A549 (cell line): Measurements from ENCODE around the gene MBNL2. TPM values are rescaled to one million over a fixed set of nuclear protein-coding genes. Genes with fewer than 3 reads are reported as not detected.

Source experiments
- ATAC-seq, 2 experiments: fragments of 200-7000 bp in 1 of 2; fragments of >200 bp in 1 of 2; cut with Nextera tagmentation in 1 of 2; cut with Tn5 transposase in 1 of 2; 3 replicates each; pipeline versions ENCODE4 v1.8.0 to v1.9.1; 2018 to 2020; ENCODE audit warnings: mild to moderate bottlenecking in 1 of 2, moderate library complexity in 1 of 2
- CTCF ChIA-PET: fragments of 300-600 bp; sonication (Branson Sonifier 250); formaldehyde crosslinking; extraction: SDS; loops from one replicate; lab custom pipeline; 2021; ENCODE audit warnings: antibody characterized with exemption, inconsistent platforms; lab: Yijun Ruan, JAX
- POLR2A ChIA-PET: fragments of 350-600 bp; formaldehyde crosslinking; extraction: SDS; loops from one replicate; lab custom pipeline; 2021; ENCODE audit warnings: antibody characterized with exemption, inconsistent platforms; lab: Yijun Ruan, JAX
- DNase-seq, 2 experiments: peaks; one replicate each; pipeline versions ENCODE4 v3.0.0 to v3.0.0-alpha.2; 2011 to 2016; ENCODE audit warnings: low read depth in 1 of 2, low spot score in 1 of 2
- FAIRE-seq: peaks from 2 replicates; lab custom pipeline; 2011; peaks lifted over from hg19 to GRCh38; lab: Jason Lieb, UNC
- H3K27ac ChIP-seq, 2 experiments: fragments of >200 bp; sonication (Bioruptor Twin); formaldehyde crosslinking; 3 replicates each; pipeline ENCODE4 v1.5.1; 2016 to 2017
- H3K4me1 ChIP-seq: fragments of >200 bp; sonication (Bioruptor Twin); formaldehyde crosslinking; 3 replicates; pipeline ENCODE4 v1.6.1; 2016
- H3K4me2 ChIP-seq: fragments of >200 bp; sonication (Bioruptor Twin); formaldehyde crosslinking; 3 replicates; pipeline ENCODE4 v1.6.1; 2016
- H3K4me3 ChIP-seq: fragments of >200 bp; sonication (Bioruptor Twin); formaldehyde crosslinking; 3 replicates; pipeline ENCODE4 v1.5.1; 2016
- H3K9me3 ChIP-seq: fragments of >200 bp; sonication (Bioruptor Twin); formaldehyde crosslinking; 3 replicates; pipeline ENCODE4 v1.6.1; 2016
- CHD2 ChIP-seq: fragments of 150-350 bp; IDR thresholded peaks from 2 replicates; pipeline ENCODE4 v1.6.1; 2014; ENCODE audit warnings: low read length; ENCODE audit not compliant: partially characterized antibody
- EHMT2 ChIP-seq: fragments of 200-600 bp; sonication (generic); IDR thresholded peaks from 2 replicates; pipeline ENCODE4 v1.6.1; 2016; ENCODE audit warnings: antibody characterized with exemption, low read depth, mild to moderate bottlenecking, moderate library complexity
- ESRRA ChIP-seq: fragments of 150-350 bp; IDR thresholded peaks from 2 replicates; pipeline ENCODE4 v1.6.1; 2014; ENCODE audit warnings: mild to moderate bottlenecking, low read length, borderline replicate concordance
- HOXA7 ChIP-seq: fragments of 250-450 bp; sonication (Bioruptor Pico); IDR thresholded peaks from 2 replicates; pipeline ENCODE4 v1.5.0; 2020; ENCODE audit warnings: mild to moderate bottlenecking, moderate library complexity
- JUNB ChIP-seq: fragments of >200 bp; sonication (Bioruptor Twin); formaldehyde crosslinking; IDR thresholded peaks from 2 replicates; pipeline ENCODE4 v1.6.1; 2016
- MAZ ChIP-seq: fragments of 150-350 bp; IDR thresholded peaks from 2 replicates; pipeline ENCODE4 v1.6.1; 2014; ENCODE audit warnings: antibody characterized with exemption, low read depth, low read length, borderline replicate concordance
- RAD21 ChIP-seq, 2 experiments: fragments of >200 bp in 1 of 2; sonication (Bioruptor Twin) in 1 of 2; formaldehyde crosslinking in 1 of 2; IDR thresholded peaks in 1 of 2; conservative IDR thresholded peaks in 1 of 2; 2 replicates in 1 of 2; 3 replicates in 1 of 2; pipeline ENCODE4 v1.6.1; 2012 to 2018; ENCODE audit warnings: inconsistent platforms in 1 of 2
- RCOR1 ChIP-seq: fragments of 150-350 bp; IDR thresholded peaks from 2 replicates; pipeline ENCODE4 v1.6.1; 2014; ENCODE audit warnings: antibody characterized with exemption, low read length, low read depth
- RNF2 ChIP-seq: fragments of 200-600 bp; sonication (generic); IDR thresholded peaks from 2 replicates; pipeline ENCODE4 v1.6.1; 2016; ENCODE audit warnings: low read depth, mild to moderate bottlenecking, antibody characterized with exemption, moderate library complexity, borderline replicate concordance
- SMC3 ChIP-seq: fragments of >200 bp; sonication (Bioruptor Twin); formaldehyde crosslinking; IDR thresholded peaks from 3 replicates; pipeline ENCODE4 v1.6.1; 2018; ENCODE audit warnings: inconsistent platforms
- SREBF2 ChIP-seq: fragments of 450-650 bp; IDR thresholded peaks from 2 replicates; pipeline ENCODE4 v1.6.1; 2014; ENCODE audit warnings: mild to moderate bottlenecking, moderate library complexity
- TP53 ChIP-seq: fragments of 250-450 bp; sonication (Bioruptor Pico); IDR thresholded peaks from 2 replicates; pipeline ENCODE4 v1.5.0; 2021; ENCODE audit warnings: mild to moderate bottlenecking, moderate library complexity
- USF2 ChIP-seq: fragments of 450-650 bp; IDR thresholded peaks from 2 replicates; pipeline ENCODE4 v1.6.1; 2014; ENCODE audit warnings: antibody characterized with exemption
- ZNF302 ChIP-seq: fragments of 250-450 bp; sonication (Bioruptor Pico); IDR thresholded peaks from 2 replicates; pipeline ENCODE4 v1.9.0; 2021; ENCODE audit warnings: inconsistent platforms, mild to moderate bottlenecking, moderate library complexity
- ZSCAN20 ChIP-seq: fragments of 250-450 bp; sonication (Bioruptor Pico); IDR thresholded peaks from 2 replicates; pipeline ENCODE4 v1.8.0; 2022; ENCODE audit warnings: mild to moderate bottlenecking, moderate library complexity
- polyA plus RNA-seq, 4 experiments: library from polyadenylated mRNA; depleted of rRNA in 3 of 4; stranded (reverse); fragments of >200 nt; fragmentation: RNase III in 1 of 4; extraction: RNeasy Plus Mini Kit Qiagen cat#74134 plus additional on column Dnase treatment in 1 of 4; gene quantifications; 2 replicates in 3 of 4; 3 replicates in 1 of 4; pipeline ENCODE4 v1.2.3, GENCODE V29; 2011 to 2017
- small RNA-seq, 6 experiments: library from RNA; depleted of rRNA; stranded (forward); fragments of <200 nt; gene quantifications; one replicate each; pipeline ENCODE3, GENCODE V24; 2012
- TF ChIP-seq, protein P1 (sequence below): fragments of >200 bp; sonication (Bioruptor Twin); formaldehyde crosslinking; IDR thresholded peaks from 2 replicates; pipeline ENCODE4 v1.6.1; 2016
- TF ChIP-seq, protein P2 (sequence below): IDR thresholded peaks from 2 replicates; pipeline ENCODE4 v1.6.1; 2012
- TF ChIP-seq, protein P3 (sequence below): fragments of 250-450 bp; sonication (Bioruptor Pico); IDR thresholded peaks from 2 replicates; pipeline ENCODE4 v1.5.0; 2020; ENCODE audit warnings: low read depth, mild to moderate bottlenecking, moderate library complexity

Gene MBNL2
- polyA plus RNA-seq, 2 of the 4 experiments (the other 2 are of a cell fraction): 18.7 to 20.6 TPM

- no peak for FAIRE-seq
- ChIA-PET POLR2A (no interaction called here), CTCF (no interaction called here)
- no peak overlapping the region for H3K27ac ChIP-seq
- no peaks in the 10 kb centered on the region for H3K4me1 ChIP-seq
- H3K4me3 ChIP-seq: no peak overlapping the region
- no peak overlapping the region for H3K4me2 ChIP-seq
- no peak for DNase-seq
- no peak for TF ChIP-seq ESRRA
- no peak for TF ChIP-seq ZNF302 (CRISPR knock-in tag)
- no peak for TF ChIP-seq TP53 (CRISPR knock-in tag)
- TF ChIP-seq, protein P1, sequence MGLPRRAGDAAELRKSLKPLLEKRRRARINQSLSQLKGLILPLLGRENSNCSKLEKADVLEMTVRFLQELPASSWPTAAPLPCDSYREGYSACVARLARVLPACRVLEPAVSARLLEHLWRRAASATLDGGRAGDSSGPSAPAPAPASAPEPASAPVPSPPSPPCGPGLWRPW: no peak
- no peak for TF ChIP-seq ZSCAN20 (CRISPR knock-in tag)
- TF ChIP-seq RAD21 (conservative IDR thresholded peaks at IDR 0.05 in 1 of 2, IDR thresholded peaks at IDR 0.05 in 1 of 2): no peak
- TF ChIP-seq MAZ: no peak
- TF ChIP-seq, protein P2, sequence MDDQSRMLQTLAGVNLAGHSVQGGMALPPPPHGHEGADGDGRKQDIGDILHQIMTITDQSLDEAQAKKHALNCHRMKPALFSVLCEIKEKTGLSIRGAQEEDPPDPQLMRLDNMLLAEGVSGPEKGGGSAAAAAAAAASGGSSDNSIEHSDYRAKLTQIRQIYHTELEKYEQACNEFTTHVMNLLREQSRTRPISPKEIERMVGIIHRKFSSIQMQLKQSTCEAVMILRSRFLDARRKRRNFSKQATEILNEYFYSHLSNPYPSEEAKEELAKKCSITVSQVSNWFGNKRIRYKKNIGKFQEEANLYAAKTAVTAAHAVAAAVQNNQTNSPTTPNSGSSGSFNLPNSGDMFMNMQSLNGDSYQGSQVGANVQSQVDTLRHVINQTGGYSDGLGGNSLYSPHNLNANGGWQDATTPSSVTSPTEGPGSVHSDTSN: no peak
- no peak for TF ChIP-seq SMC3
- TF ChIP-seq RCOR1: no peak
- TF ChIP-seq, protein P3, sequence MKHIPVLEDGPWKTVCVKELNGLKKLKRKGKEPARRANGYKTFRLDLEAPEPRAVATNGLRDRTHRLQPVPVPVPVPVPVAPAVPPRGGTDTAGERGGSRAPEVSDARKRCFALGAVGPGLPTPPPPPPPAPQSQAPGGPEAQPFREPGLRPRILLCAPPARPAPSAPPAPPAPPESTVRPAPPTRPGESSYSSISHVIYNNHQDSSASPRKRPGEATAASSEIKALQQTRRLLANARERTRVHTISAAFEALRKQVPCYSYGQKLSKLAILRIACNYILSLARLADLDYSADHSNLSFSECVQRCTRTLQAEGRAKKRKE (CRISPR knock-in tag): no peak
- TF ChIP-seq HOXA7 (CRISPR knock-in tag): no peak
- no peak for TF ChIP-seq JUNB
- TF ChIP-seq SREBF2: no peak
- no peak for TF ChIP-seq CHD2
- TF ChIP-seq USF2: no peak
- TF ChIP-seq EHMT2: no peak
- no peak for TF ChIP-seq RNF2
- H3K9me3 ChIP-seq: no peaks in the 10 kb centered on the region
- ATAC-seq: no peak
These were observed 219.2 kb downstream of the MBNL2 start for GRCh38 chr13:97441368-97441767.

Small RNA genes within 50 kb of the gene (small RNA-seq; reads per million reads assigned to genes)
- gene AL442067.1 (0 reads per million in 6 experiments), gene RNA5SP37 (0 reads per million in 6 experiments)

Other genes with a start within 250 kb of the MBNL2 start
- gene OXGR1, start 227.9 kb upstream of the MBNL2 start, polyA plus RNA-seq (2011; rRNA removed): not detected in 2 replicates
- not detected in 3 replicates for gene OXGR1, start 227.9 kb upstream of the MBNL2 start, polyA plus RNA-seq (2017; fragmentation: RNase III; extraction: RNeasy Plus Mini Kit Qiagen cat#74134 plus additional on column Dnase treatment)
- gene RAP2A, start 211.8 kb downstream of the MBNL2 start, polyA plus RNA-seq (2011; rRNA removed): 10.9 and 11.2 TPM in 2 replicates
- gene RAP2A, start 211.8 kb downstream of the MBNL2 start, polyA plus RNA-seq (2017; fragmentation: RNase III; extraction: RNeasy Plus Mini Kit Qiagen cat#74134 plus additional on column Dnase treatment): 8.2 to 8.7 TPM (median 8.6 TPM) in 3 replicates